Measurements from ENCODE around the gene EME2. TPM values are rescaled to one million over a fixed set of nuclear protein-coding genes. Genes with fewer than 3 reads are reported as not detected.
"Not testable (repeated sequence)": the region's sequence is repeated elsewhere in the genome, so short reads cannot be mapped to it uniquely, and the experiment has no call there.

EME2 gene
- total RNA-seq, 2 donors from 2014 or later: 16.7 to 30.6 TPM

DNA sequence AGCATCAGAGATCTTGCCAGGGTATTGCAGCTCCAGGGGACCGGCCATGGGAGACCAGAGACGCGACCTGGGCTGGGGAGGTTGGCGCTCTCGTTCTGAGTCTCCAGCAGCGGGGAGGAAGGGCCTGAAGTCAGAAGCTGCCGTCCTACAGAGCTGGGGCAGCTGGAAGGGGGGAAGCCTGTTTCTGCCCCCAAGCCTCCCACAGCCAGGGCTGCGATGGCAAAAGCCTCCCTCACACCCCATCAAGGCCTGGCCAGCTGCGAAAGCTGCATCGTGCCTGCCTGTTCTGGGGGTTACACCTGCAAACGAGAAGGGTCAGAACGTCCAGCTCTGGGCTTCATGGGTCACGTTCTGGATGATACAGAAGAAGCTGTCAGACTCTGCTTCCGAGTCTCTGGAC, 40.5 kb upstream of the EME2 start:
- Histone ChIP-seq H3K27ac (no peak overlapping the region), H3K36me3 (peaks cover 3% of the 10 kb centered on the region), H3K4me1 (no peaks in the 10 kb centered on the region), H3K9me3 (no peaks in the 10 kb centered on the region), H3K27me3 (no peaks in the 10 kb centered on the region), H3K4me3 (no peak overlapping the region), H3K9ac (ENCODE audit: low read depth in 2 of 2, low read length in 2 of 2) (no peak overlapping the region)
- TF ChIP-seq, protein P1, sequence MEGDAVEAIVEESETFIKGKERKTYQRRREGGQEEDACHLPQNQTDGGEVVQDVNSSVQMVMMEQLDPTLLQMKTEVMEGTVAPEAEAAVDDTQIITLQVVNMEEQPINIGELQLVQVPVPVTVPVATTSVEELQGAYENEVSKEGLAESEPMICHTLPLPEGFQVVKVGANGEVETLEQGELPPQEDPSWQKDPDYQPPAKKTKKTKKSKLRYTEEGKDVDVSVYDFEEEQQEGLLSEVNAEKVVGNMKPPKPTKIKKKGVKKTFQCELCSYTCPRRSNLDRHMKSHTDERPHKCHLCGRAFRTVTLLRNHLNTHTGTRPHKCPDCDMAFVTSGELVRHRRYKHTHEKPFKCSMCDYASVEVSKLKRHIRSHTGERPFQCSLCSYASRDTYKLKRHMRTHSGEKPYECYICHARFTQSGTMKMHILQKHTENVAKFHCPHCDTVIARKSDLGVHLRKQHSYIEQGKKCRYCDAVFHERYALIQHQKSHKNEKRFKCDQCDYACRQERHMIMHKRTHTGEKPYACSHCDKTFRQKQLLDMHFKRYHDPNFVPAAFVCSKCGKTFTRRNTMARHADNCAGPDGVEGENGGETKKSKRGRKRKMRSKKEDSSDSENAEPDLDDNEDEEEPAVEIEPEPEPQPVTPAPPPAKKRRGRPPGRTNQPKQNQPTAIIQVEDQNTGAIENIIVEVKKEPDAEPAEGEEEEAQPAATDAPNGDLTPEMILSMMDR (IDR thresholded peaks at IDR 0.05): no peak
- no peak for DNase-seq
- intact Hi-C loops (cut with DNase I): no loop called here

DNA sequence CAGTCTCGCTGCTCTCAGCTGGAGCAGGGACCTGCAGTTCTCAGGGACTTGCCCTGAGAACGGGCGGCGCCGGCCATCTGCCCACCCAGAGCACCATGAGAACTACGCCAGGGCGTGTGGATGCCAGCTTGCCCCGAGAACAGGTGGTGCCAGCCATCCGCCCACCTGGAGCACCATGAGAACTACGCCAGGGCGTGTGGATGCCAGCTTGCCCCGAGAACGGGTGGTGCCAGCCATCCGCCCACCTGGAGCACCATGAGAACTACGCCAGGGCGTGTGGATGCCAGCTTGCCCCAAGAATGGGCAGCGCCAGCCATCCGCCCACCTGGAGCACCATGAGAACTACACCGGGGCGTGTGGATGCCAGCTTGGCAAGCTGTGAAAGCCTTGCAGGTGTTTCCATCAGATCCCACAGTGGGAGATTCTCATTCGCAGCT, 40.0 kb upstream of the EME2 start:
- H3K9ac ChIP-seq (ENCODE audit: low read depth in 2 of 2, low read length in 2 of 2); H3K36me3 ChIP-seq; intact Hi-C loops (cut with DNase I): not testable (repeated sequence)

DNA sequence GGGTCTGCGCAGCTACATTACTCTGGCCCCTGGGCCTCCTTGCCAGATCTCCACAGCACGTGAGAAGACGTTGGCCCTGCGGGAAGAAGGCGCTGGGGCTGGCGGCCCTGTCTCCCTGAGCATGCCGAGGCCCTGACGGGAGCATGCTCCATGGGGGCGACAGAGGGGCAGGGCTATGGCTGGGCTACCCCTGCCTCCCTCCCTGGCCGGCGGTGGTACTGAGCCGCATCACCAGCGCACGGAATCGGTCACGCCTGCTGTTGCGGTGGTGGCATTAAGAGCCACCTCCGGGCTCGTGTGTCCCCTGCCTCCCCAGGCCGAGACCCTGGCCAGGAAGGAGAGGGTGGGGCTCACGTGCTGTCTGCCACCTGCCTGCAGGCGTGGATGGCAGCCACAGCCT, 38.5 kb upstream of the EME2 start:
- DNase-seq: no peak
- peaks cover 1% of the 10 kb centered on the region for H3K36me3 ChIP-seq
- H3K9me3 ChIP-seq: no peaks in the 10 kb centered on the region
- intact Hi-C loops (cut with DNase I): no loop called here
- no peak overlapping the region for H3K27ac ChIP-seq
- H3K9ac ChIP-seq (ENCODE audit: low read depth in 2 of 2, low read length in 2 of 2): no peak overlapping the region
- TF ChIP-seq, protein P1 (IDR thresholded peaks at IDR 0.05): no peak
- no peaks in the 10 kb centered on the region for H3K27me3 ChIP-seq
- no peaks in the 10 kb centered on the region for H3K4me1 ChIP-seq
- H3K4me3 ChIP-seq: no peak overlapping the region

More for the DNA sequence above, 40.0 kb upstream of the EME2 start:
- H3K9me3 ChIP-seq, H3K4me3 ChIP-seq, H3K4me1 ChIP-seq, H3K27ac ChIP-seq, DNase-seq, H3K27me3 ChIP-seq: not testable (repeated sequence)

- no peaks in the 10 kb centered on the region for H3K36me3 ChIP-seq
Measured at GRCh38 chr16:1734816-1735215, 37.8 kb upstream of the EME2 start.

DNA sequence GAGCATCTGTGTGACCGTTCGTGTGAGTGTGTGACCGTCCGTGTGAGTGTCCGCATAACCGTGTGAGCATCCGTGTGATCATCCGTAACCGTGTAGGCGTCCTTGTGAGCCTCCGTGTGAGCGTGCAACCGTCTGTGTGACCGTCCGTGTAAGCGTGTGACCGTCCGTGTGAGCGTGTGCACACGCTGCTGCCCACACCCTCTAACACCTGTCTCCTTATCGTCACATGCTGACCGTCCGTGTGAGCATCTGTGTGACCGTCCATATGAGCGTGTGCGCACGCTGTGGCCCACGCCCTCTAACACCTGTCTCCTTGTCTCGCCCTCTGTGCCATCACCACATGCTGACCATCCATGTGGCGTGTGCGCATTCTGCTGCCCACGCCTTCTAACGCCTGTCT, 32.4 kb upstream of the EME2 start:
- intact Hi-C loops (cut with DNase I): no loop called here
- TF ChIP-seq, protein P1 (IDR thresholded peaks at IDR 0.05): no peak
- H3K36me3 ChIP-seq: no peaks in the 10 kb centered on the region
- DNase-seq: no peak
- no peaks in the 10 kb centered on the region for H3K9me3 ChIP-seq
- no peak overlapping the region for H3K4me3 ChIP-seq
- H3K27ac ChIP-seq: no peak overlapping the region
- no peak overlapping the region for H3K9ac ChIP-seq (ENCODE audit: low read depth in 2 of 2, low read length in 2 of 2)
- H3K4me1 ChIP-seq: no peaks in the 10 kb centered on the region
- no peaks in the 10 kb centered on the region for H3K27me3 ChIP-seq

More at GRCh38 chr16:1734816-1735215, 37.8 kb upstream of the EME2 start:
- Histone ChIP-seq H3K4me3 (no peak overlapping the region), H3K9ac (ENCODE audit: low read depth in 2 of 2, low read length in 2 of 2) (no peak overlapping the region), H3K27me3 (no peaks in the 10 kb centered on the region), H3K27ac (no peak overlapping the region), H3K4me1 (no peaks in the 10 kb centered on the region), H3K9me3 (no peaks in the 10 kb centered on the region)
- TF ChIP-seq, protein P1 (IDR thresholded peaks at IDR 0.05): no peak
- DNase-seq: no peak
- intact Hi-C loops (cut with DNase I): no loop called here

- no peak for DNase-seq
- Histone ChIP-seq H3K27me3 (no peaks in the 10 kb centered on the region), H3K9ac (ENCODE audit: low read depth in 2 of 2, low read length in 2 of 2) (no peak overlapping the region), H3K9me3 (no peaks in the 10 kb centered on the region), H3K4me1 (no peaks in the 10 kb centered on the region), H3K27ac (no peak overlapping the region), H3K4me3 (no peak overlapping the region), H3K36me3 (no peaks in the 10 kb centered on the region)
- TF ChIP-seq, protein P1 (IDR thresholded peaks at IDR 0.05): no peak
- intact Hi-C loops (cut with DNase I): no loop called here
Measured at GRCh38 chr16:1740781-1741490, 31.7 kb upstream of the EME2 start.
